Body of pancreas (tissue), 4 donors: ENCODE measurements around the gene AASDHPPT. TPM values are rescaled to one million over a fixed set of nuclear protein-coding genes. Genes with fewer than 3 reads are reported as not detected.

Experiments
- ATAC-seq: fragments of 150-250 bp; one replicate; pipeline ENCODE4 v1.9.1; 2016
- DNase-seq, 4 donors: peaks; one replicate each; pipeline ENCODE4 v3.0.0-alpha.2; 2019
- H3K27ac ChIP-seq, 4 donors: fragments of 200-600 bp; sonication (generic); 1 replicate in 3 of 4; 2 replicates in 1 of 4; pipeline versions ENCODE4 v1.5.1 to v1.6.1; 2016 to 2019; ENCODE audit warnings: mild to moderate bottlenecking in 1 of 4, mixed read lengths in 1 of 4, moderate library complexity in 1 of 4
- H3K27me3 ChIP-seq, 2 donors: fragments of 200-600 bp; sonication (generic); one replicate each; pipeline ENCODE4 v1.6.0; 2016; ENCODE audit warnings: mild to moderate bottlenecking in 1 of 2
- H3K36me3 ChIP-seq, 2 donors: fragments of 200-600 bp; sonication (generic); replicated peaks in 1 of 2; 2 replicates each; pipeline ENCODE4 v1.5.1; 2016; ENCODE audit warnings: low read depth in 2 of 2; ENCODE audit not compliant: insufficient read depth in 1 of 2
- H3K4me1 ChIP-seq: fragments of 200-600 bp; sonication (generic); one replicate; pipeline ENCODE4 v1.6.0; 2016
- H3K4me3 ChIP-seq, 2 donors: fragments of 200-600 bp; sonication (generic); 1 replicate in 1 of 2; 2 replicates in 1 of 2; pipeline ENCODE4 v1.5.1; 2016 to 2019
- H3K9me3 ChIP-seq, 3 donors: fragments of 200-600 bp; sonication (generic); 1 replicate in 2 of 3; 2 replicates in 1 of 3; pipeline ENCODE4 v1.5.1; 2016
- CTCF ChIP-seq, 7 experiments: fragments of 450-650 bp in 4 of 7; fragments of 200-600 bp in 3 of 7; sonication (generic) in 3 of 7; IDR thresholded peaks; one replicate each; pipeline ENCODE4 v1.5.1; 2016 to 2019; ENCODE audit warnings: antibody characterized with exemption in 7 of 7
- POLR2A ChIP-seq, 3 donors: fragments of 450-650 bp; IDR thresholded peaks; one replicate each; pipeline ENCODE4 v1.6.1; 2016; ENCODE audit warnings: antibody characterized with exemption in 3 of 3, mild to moderate bottlenecking in 2 of 3
- WGBS, 2 donors: methylation state at CpG; one replicate each; pipeline ENCODE4 v1.1.5; 2017; 5-methylcytosine and 5-hydroxymethylcytosine counted together
- intact Hi-C: fragments of 100-400 bp; cut with DNase I; formaldehyde crosslinking; loops from one replicate; pipeline ENCODE4 v1.15.1; 2023
- total RNA-seq, 2 donors: library from RNA; depleted of rRNA; stranded (reverse); fragments of >200 nt; gene quantifications; one replicate each; pipeline ENCODE4 v1.1.0, GENCODE V29; 2016

Gene AASDHPPT
- total RNA-seq, result 10 to 100 TPM; 22.1 to 25.2 TPM

- H3K36me3 ChIP-seq, result peaks cover 0 to 3% of the 10 kb centered on the region in 2 donors
- peak within 1 kb of the TSS; percentile 66 to 71 for H3K4me3 ChIP-seq
- H3K9me3 ChIP-seq, result no peaks in the 10 kb centered on the region
- no peak for TF ChIP-seq CTCF (IDR thresholded peaks at IDR 0.05)
- peak in 2 of 3 donors; percentile 38 to 46 for TF ChIP-seq POLR2A (IDR thresholded peaks at IDR 0.05)
- H3K4me1 ChIP-seq, result peaks cover 41% of the 10 kb centered on the region
- DNase-seq (peak; percentile 43 to 58 (median 48)), ATAC-seq (peak; percentile 17)
- 0 to 1% methylated on average over 16 to 55 of the region's 55 CpGs for WGBS, 2 donors
- intact Hi-C loops, result no loop called here
- H3K27me3 ChIP-seq, result no peaks in the 10 kb centered on the region
- peak within 1 kb of the TSS; percentile 96 to 99 (median 98) for H3K27ac ChIP-seq
Measured at GRCh38 chr11:106077609-106078455, at the start of gene AASDHPPT. AASDHPPT (plus strand) TSS chr11:106077662; CDS start chr11:106077711, 49 bp downstream.

- DNase-seq, result no peak
- TF ChIP-seq POLR2A (IDR thresholded peaks at IDR 0.05), result no peak
- H3K4me1 ChIP-seq, result peaks cover 23% of the 10 kb centered on the region
- 21 to 27% methylated on average over 4 of the region's 4 CpGs for WGBS, 2 donors
- intact Hi-C loops, result no loop called here
- H3K9me3 ChIP-seq, result no peaks in the 10 kb centered on the region
- no peaks in the 10 kb centered on the region for H3K36me3 ChIP-seq
- no peak overlapping the region for H3K4me3 ChIP-seq
- H3K27ac ChIP-seq, result peak overlapping the region in 2 of 4 donors; percentile 14 to 42
- ATAC-seq, result peak; percentile 88
- H3K27me3 ChIP-seq, result no peaks in the 10 kb centered on the region
Measured at GRCh38 chr11:106030609-106031008, 46.9 kb upstream of the AASDHPPT start.

- no peak overlapping the region for H3K4me3 ChIP-seq
- intact Hi-C loops, result no loop called here
- ATAC-seq, result no peak
- no peaks in the 10 kb centered on the region for H3K36me3 ChIP-seq
- WGBS, 2 donors, result 56 to 63% methylated on average over 2 of the region's 2 CpGs
- no peaks in the 10 kb centered on the region for H3K9me3 ChIP-seq
- no peak for DNase-seq
- H3K27me3 ChIP-seq, result no peaks in the 10 kb centered on the region
- H3K27ac ChIP-seq, result peak overlapping the region in 2 of 4 donors; percentile 14 to 42
- TF ChIP-seq CTCF (IDR thresholded peaks at IDR 0.05) (no peak), POLR2A (IDR thresholded peaks at IDR 0.05) (no peak)
- peaks cover 23% of the 10 kb centered on the region for H3K4me1 ChIP-seq
Measured at GRCh38 chr11:106031202-106031810, 46.2 kb upstream of the AASDHPPT start.

- Histone ChIP-seq H3K36me3 (no peaks in the 10 kb centered on the region), H3K4me3 (no peak overlapping the region), H3K4me1 (peaks cover 23% of the 10 kb centered on the region), H3K9me3 (no peaks in the 10 kb centered on the region), H3K27ac (no peak overlapping the region), H3K27me3 (no peaks in the 10 kb centered on the region)
- WGBS, 2 donors, result 71 to 81% methylated on average over 3 of the region's 3 CpGs
- DNase-seq, result no peak
- TF ChIP-seq POLR2A (IDR thresholded peaks at IDR 0.05) (no peak), CTCF (IDR thresholded peaks at IDR 0.05) (no peak)
- ATAC-seq, result no peak
- intact Hi-C loops, result no loop called here
Measured at GRCh38 chr11:106031936-106032335, 45.5 kb upstream of the AASDHPPT start.

GRCh38 chr11:106032861-106033260, 44.6 kb upstream of the AASDHPPT start:
- ATAC-seq, result no peak
- intact Hi-C loops, result no loop called here
- Histone ChIP-seq H3K4me1 (peaks cover 23% of the 10 kb centered on the region), H3K27me3 (no peaks in the 10 kb centered on the region), H3K9me3 (no peaks in the 10 kb centered on the region), H3K36me3 (no peaks in the 10 kb centered on the region), H3K27ac (no peak overlapping the region), H3K4me3 (no peak overlapping the region)
- 23 to 35% methylated on average over 2 of the region's 2 CpGs for WGBS, 2 donors
- DNase-seq, result no peak
- no peak for TF ChIP-seq POLR2A (IDR thresholded peaks at IDR 0.05)
- TF ChIP-seq CTCF (IDR thresholded peaks at IDR 0.05), result no peak
